ENCODE results near the gene NUBP1.
"Not testable (repeated sequence)": the region's sequence is repeated elsewhere in the genome, so short reads cannot be mapped to it uniquely, and the experiment has no call there.

Gene NUBP1

GRCh38 chr16:10780628-10781027 lies 37.0 kb downstream of the NUBP1 start:
- no peaks in the 10 kb centered on the region for H4K20me1 ChIP-seq (ENCODE audit: insufficient read depth, low read length)
- no peaks in the 10 kb centered on the region for H3K36me3 ChIP-seq (replicated peaks; ENCODE audit: low read depth, low read length)
- H3K4me2 ChIP-seq (ENCODE audit: low read length) = peak overlapping the region; percentile 65
- H3K9ac ChIP-seq (ENCODE audit: low read length) = peak overlapping the region; percentile 0; the same call in 1 of the 2 replicates
- H2AFZ ChIP-seq (ENCODE audit: low read depth, low read length) = no peak overlapping the region; the same call in 1 of the 2 replicates
- H3K27ac ChIP-seq (ENCODE audit: low read length) = no peak overlapping the region; the same call in 1 of the 2 replicates
- no peak for TF ChIP-seq CTCF (IDR thresholded peaks at IDR 0.05; ENCODE audit: low read depth, low read length)
- TF ChIP-seq EZH2phosphoT487 (IDR thresholded peaks at IDR 0.05; ENCODE audit: low read depth) = no peak
- peaks cover 49% of the 10 kb centered on the region for H3K4me1 ChIP-seq (ENCODE audit: low read length)
- peak overlapping the region; percentile 5; the same call in 1 of the 2 replicates for H3K4me3 ChIP-seq (ENCODE audit: low read length)
- H3K9me3 ChIP-seq (ENCODE audit: insufficient read depth, low read length) = no peaks in the 10 kb centered on the region
- no peaks in the 10 kb centered on the region for H3K79me2 ChIP-seq (ENCODE audit: low read length)
- H3K27me3 ChIP-seq (ENCODE audit: low read depth, low read length) = peaks cover 4% of the 10 kb centered on the region

GRCh38 chr16:10782628-10783027 lies 39.0 kb downstream of the NUBP1 start:
- no peak overlapping the region for H2AFZ ChIP-seq (ENCODE audit: low read depth, low read length)
- H3K4me3 ChIP-seq (ENCODE audit: low read length) = no peak overlapping the region
- H3K9me3 ChIP-seq (ENCODE audit: insufficient read depth, low read length) = no peaks in the 10 kb centered on the region
- H3K4me1 ChIP-seq (ENCODE audit: low read length) = peaks cover 44% of the 10 kb centered on the region
- H3K27ac ChIP-seq (ENCODE audit: low read length) = no peak overlapping the region
- TF ChIP-seq EZH2phosphoT487 (IDR thresholded peaks at IDR 0.05; ENCODE audit: low read depth) = no peak
- no peak for TF ChIP-seq CTCF (IDR thresholded peaks at IDR 0.05; ENCODE audit: low read depth, low read length)
- no peaks in the 10 kb centered on the region for H3K36me3 ChIP-seq (replicated peaks; ENCODE audit: low read depth, low read length)
- no peaks in the 10 kb centered on the region for H4K20me1 ChIP-seq (ENCODE audit: insufficient read depth, low read length)
- H3K27me3 ChIP-seq (ENCODE audit: low read depth, low read length) = peaks cover 4% of the 10 kb centered on the region
- no peak overlapping the region for H3K9ac ChIP-seq (ENCODE audit: low read length)
- no peak overlapping the region for H3K4me2 ChIP-seq (ENCODE audit: low read length)
- H3K79me2 ChIP-seq (ENCODE audit: low read length) = no peaks in the 10 kb centered on the region

GRCh38 chr16:10787304-10787703 lies 43.7 kb downstream of the NUBP1 start:
- no peak for TF ChIP-seq CTCF (IDR thresholded peaks at IDR 0.05; ENCODE audit: low read depth, low read length)
- no peak for TF ChIP-seq EZH2phosphoT487 (IDR thresholded peaks at IDR 0.05; ENCODE audit: low read depth)
- Histone ChIP-seq H3K9ac (ENCODE audit: low read length) (no peak overlapping the region; the same call in 1 of the 2 replicates), H3K9me3 (ENCODE audit: insufficient read depth, low read length) (no peaks in the 10 kb centered on the region), H3K4me2 (ENCODE audit: low read length) (peak overlapping the region; percentile 53), H4K20me1 (ENCODE audit: insufficient read depth, low read length) (no peaks in the 10 kb centered on the region), H3K27me3 (ENCODE audit: low read depth, low read length) (no peaks in the 10 kb centered on the region; the same call in 1 of the 2 replicates), H3K79me2 (ENCODE audit: low read length) (no peaks in the 10 kb centered on the region), H3K4me3 (ENCODE audit: low read length) (peak overlapping the region; percentile 49), H3K36me3 (replicated peaks; ENCODE audit: low read depth, low read length) (no peaks in the 10 kb centered on the region), H2AFZ (ENCODE audit: low read depth, low read length) (peak overlapping the region; percentile 66; the same call in 1 of the 2 replicates), H3K4me1 (ENCODE audit: low read length) (peaks cover 20% of the 10 kb centered on the region), H3K27ac (ENCODE audit: low read length) (peak overlapping the region; percentile 43)

GRCh38 chr16:10788630-10789029 lies 45.0 kb downstream of the NUBP1 start:
- H3K9me3 ChIP-seq (ENCODE audit: insufficient read depth, low read length); H3K27me3 ChIP-seq (ENCODE audit: low read depth, low read length); H3K4me2 ChIP-seq (ENCODE audit: low read length); H4K20me1 ChIP-seq (ENCODE audit: insufficient read depth, low read length); H3K27ac ChIP-seq (ENCODE audit: low read length); H3K79me2 ChIP-seq (ENCODE audit: low read length); H3K4me3 ChIP-seq (ENCODE audit: low read length); H3K36me3 ChIP-seq (replicated peaks; ENCODE audit: low read depth, low read length); H3K9ac ChIP-seq (ENCODE audit: low read length); H2AFZ ChIP-seq (ENCODE audit: low read depth, low read length): not testable (repeated sequence)
- peaks cover 20% of the 10 kb centered on the region for H3K4me1 ChIP-seq (ENCODE audit: low read length)
